ENCODE data around the gene LHX1. TPM values are rescaled to one million over a fixed set of nuclear protein-coding genes. Genes with fewer than 3 reads are reported as not detected.

The LHX1 gene
- total and polyA plus RNA-seq, 9 of the 15 experiments (the other 6 are each of a cell fraction or from before 2014, with no cell fraction given): 0.05 to 0.64 (median 0.07) TPM; not detected in 6

DNA sequence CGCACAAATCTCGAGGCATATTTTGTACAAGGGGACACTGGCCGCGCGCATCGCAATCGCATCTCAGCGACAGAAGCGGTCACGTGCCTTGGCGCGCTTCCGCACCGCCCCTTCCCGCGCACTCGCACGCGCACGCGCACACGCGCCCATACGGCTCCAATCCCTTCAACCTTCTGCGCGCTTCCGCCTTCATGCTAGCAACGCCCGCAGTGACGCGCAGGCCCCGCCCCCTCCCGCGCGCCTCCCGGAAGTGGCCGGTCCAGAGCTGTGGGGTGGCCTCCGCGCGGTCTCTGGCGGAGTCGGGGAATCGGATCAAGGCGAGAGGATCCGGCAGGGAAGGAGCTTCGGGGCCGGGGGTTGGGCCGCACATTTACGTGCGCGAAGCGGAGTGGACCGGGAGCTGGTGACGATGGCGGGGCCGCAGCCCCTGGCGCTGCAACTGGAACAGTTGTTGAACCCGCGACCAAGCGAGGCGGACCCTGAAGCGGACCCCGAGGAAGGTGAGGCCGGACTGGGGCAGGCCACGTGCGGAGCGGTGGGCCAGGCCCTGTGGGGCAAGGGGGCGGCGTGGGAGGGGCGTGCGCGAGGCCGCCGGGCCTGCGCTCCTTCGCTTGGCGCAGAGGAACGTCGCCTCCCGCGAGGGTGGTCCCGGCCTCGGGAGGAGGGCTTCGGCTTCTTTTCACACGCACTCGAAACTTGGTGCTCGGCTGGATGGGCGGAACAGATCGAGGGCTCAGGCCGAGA is 11.6 kb downstream of the LHX1 start, which contains the start of gene AATF (continued):
- TF ChIP-seq THRAP3 (IDR thresholded peaks at IDR 0.05; ENCODE audit: borderline replicate concordance): no peak
- no peak for TF ChIP-seq ZNF274 (IDR thresholded peaks at IDR 0.05; ENCODE audit: borderline replicate concordance, low read depth, low read length)
- no peak for TF ChIP-seq NFYB (IDR thresholded peaks at IDR 0.05; ENCODE audit: extremely low read depth, insufficient read length)
- TF ChIP-seq ZKSCAN8 (CRISPR knock-in tag; IDR thresholded peaks at IDR 0.05): no peak
- no peak for TF ChIP-seq FOXJ2 (tag; IDR thresholded peaks at IDR 0.05)
- no peak for TF ChIP-seq TCF15 (CRISPR knock-in tag; IDR thresholded peaks at IDR 0.05)
- no peak for TF ChIP-seq SRSF1 (IDR thresholded peaks at IDR 0.05; ENCODE audit: low read depth, low read length)
- TF ChIP-seq E4F1 (CRISPR knock-in tag; IDR thresholded peaks at IDR 0.05; ENCODE audit: borderline replicate concordance): no peak
- no peak for TF ChIP-seq ZNF589 (CRISPR knock-in tag; IDR thresholded peaks at IDR 0.05; ENCODE audit: low read depth)
- no peak for TF ChIP-seq ZBTB33 (CRISPR knock-in tag; IDR thresholded peaks at IDR 0.05)
- no peak for TF ChIP-seq ZNF77 (CRISPR knock-in tag; IDR thresholded peaks at IDR 0.05)
- TF ChIP-seq ZFP36 (IDR thresholded peaks at IDR 0.05; ENCODE audit: low read depth, low read length, partially characterized antibody): peak; percentile 5
- no peak for TF ChIP-seq PYGO2 (tag; IDR thresholded peaks at IDR 0.05)
- TF ChIP-seq HMG20A (CRISPR knock-in tag; conservative IDR thresholded peaks at IDR 0.05): no peak
- TF ChIP-seq NKRF (IDR thresholded peaks at IDR 0.05; ENCODE audit: borderline replicate concordance): peak; percentile 91
- no peak for TF ChIP-seq POLR3G (IDR thresholded peaks at IDR 0.05; ENCODE audit: extremely low read depth, insufficient read length, insufficient replicate concordance)
- peak; percentile 68 for TF ChIP-seq CHD1 (IDR thresholded peaks at IDR 0.05; ENCODE audit: low read length)
- peak; percentile 94 for TF ChIP-seq POLR2A (conservative IDR thresholded peaks at IDR 0.05)
- TF ChIP-seq, protein P1, sequence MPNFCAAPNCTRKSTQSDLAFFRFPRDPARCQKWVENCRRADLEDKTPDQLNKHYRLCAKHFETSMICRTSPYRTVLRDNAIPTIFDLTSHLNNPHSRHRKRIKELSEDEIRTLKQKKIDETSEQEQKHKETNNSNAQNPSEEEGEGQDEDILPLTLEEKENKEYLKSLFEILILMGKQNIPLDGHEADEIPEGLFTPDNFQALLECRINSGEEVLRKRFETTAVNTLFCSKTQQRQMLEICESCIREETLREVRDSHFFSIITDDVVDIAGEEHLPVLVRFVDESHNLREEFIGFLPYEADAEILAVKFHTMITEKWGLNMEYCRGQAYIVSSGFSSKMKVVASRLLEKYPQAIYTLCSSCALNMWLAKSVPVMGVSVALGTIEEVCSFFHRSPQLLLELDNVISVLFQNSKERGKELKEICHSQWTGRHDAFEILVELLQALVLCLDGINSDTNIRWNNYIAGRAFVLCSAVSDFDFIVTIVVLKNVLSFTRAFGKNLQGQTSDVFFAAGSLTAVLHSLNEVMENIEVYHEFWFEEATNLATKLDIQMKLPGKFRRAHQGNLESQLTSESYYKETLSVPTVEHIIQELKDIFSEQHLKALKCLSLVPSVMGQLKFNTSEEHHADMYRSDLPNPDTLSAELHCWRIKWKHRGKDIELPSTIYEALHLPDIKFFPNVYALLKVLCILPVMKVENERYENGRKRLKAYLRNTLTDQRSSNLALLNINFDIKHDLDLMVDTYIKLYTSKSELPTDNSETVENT (CRISPR knock-in tag; IDR thresholded peaks at IDR 0.05): no peak; the same call in 1 of the 2 replicates
